K562 (cell line): ENCODE data around the gene AADAC. TPM values are rescaled to one million over a fixed set of nuclear protein-coding genes. Genes with fewer than 3 reads are reported as not detected.

Source experiments
- DEAF1 ChIP-seq: fragments of 450-650 bp; formaldehyde crosslinking; IDR thresholded peaks from 2 replicates; pipeline ENCODE4 v1.4.0; 2020; ENCODE audit warnings: mild to moderate bottlenecking, moderate library complexity
- MGA ChIP-seq: fragments of 450-650 bp; IDR thresholded peaks from 2 replicates; pipeline ENCODE4 v1.6.1; 2016; ENCODE audit warnings: mild to moderate bottlenecking, moderate library complexity
- polyA plus RNA-seq, 8 experiments: library from polyadenylated mRNA; depleted of rRNA in 4 of 8; stranded (reverse) in 5 of 8; unstranded in 3 of 8; fragments of >200 nt; fragmentation: Nextera tagmentation in 2 of 8; fragmentation: Illumina TruSeq in 1 of 8; extraction: Ambion mirVana in 2 of 8; extraction: Trizol in 1 of 8; gene quantifications; 2 replicates each; pipeline versions ENCODE4 v1.2.1 to v1.2.3, GENCODE V29; 2011 to 2014; ENCODE audit warnings: inconsistent platforms in 1 of 8, missing spikeins in 1 of 8
- total RNA-seq, 7 experiments: library from RNA; depleted of rRNA in 6 of 7; stranded (reverse); fragments of >200 nt in 6 of 7; fragmentation: Illumina TruSeq in 2 of 7; extraction: Trizol in 2 of 7; gene quantifications; 2 replicates each; pipeline versions ENCODE4 v1.2.1 to v1.2.3, GENCODE V29; 2011 to 2021; ENCODE audit warnings: low replicate concordance in 1 of 7
- TF ChIP-seq, protein P1 (sequence below), 2 experiments: fragments of 250-450 bp in 1 of 2; fragments of 450-650 bp in 1 of 2; sonication (Bioruptor Pico) in 1 of 2; IDR thresholded peaks; 2 replicates each; pipeline versions ENCODE4 v1.6.1 to v1.8.0; 2016 to 2021; ENCODE audit warnings: mild to moderate bottlenecking in 2 of 2, moderate library complexity in 2 of 2, missing compliant biosample characterization in 1 of 2, missing genetic modification characterization in 1 of 2

AADAC gene
- total and polyA plus RNA-seq, 9 of the 15 experiments (the other 6 are each of a cell fraction or from before 2014, with no cell fraction given) = 0.47 TPM; not detected in 8

- TF ChIP-seq DEAF1 (CRISPR knock-in tag) (peak; percentile 72), MGA (no peak)
- TF ChIP-seq, protein P1, sequence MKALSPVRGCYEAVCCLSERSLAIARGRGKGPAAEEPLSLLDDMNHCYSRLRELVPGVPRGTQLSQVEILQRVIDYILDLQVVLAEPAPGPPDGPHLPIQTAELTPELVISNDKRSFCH (CRISPR knock-in tag; IDR thresholded peaks at IDR 0.05) = no peak
- TF ChIP-seq, protein P1 (tag; IDR thresholded peaks at IDR 0.05) = no peak
These were observed 24.8 kb downstream of the AADAC start (continued) for GRCh38 chr3:151838574-151839312.
